Karpas-422 (cell line): ENCODE measurements around the gene TMEM269. TPM values are rescaled to one million over a fixed set of nuclear protein-coding genes. Genes with fewer than 3 reads are reported as not detected.
A peak's percentile ranks its signal among the peaks of the same experiment; 100 is the strongest.
"Not testable (repeated sequence)": the region's sequence is repeated elsewhere in the genome, so short reads cannot be mapped to it uniquely, and the experiment has no call there.

Experiments
- DNase-seq: peaks from one replicate; pipeline ENCODE4 v3.0.0-alpha.2; 2015
- H2AFZ ChIP-seq: fragments of 200-600 bp; sonication (generic); 2 replicates; pipeline ENCODE4 v1.6.1; 2014; ENCODE audit warnings: antibody characterized with exemption, low read length, mixed read lengths
- H3K27ac ChIP-seq: fragments of 200-600 bp; sonication (generic); 2 replicates; pipeline ENCODE4 v1.5.1; 2014; ENCODE audit warnings: mild to moderate bottlenecking, low read length, moderate library complexity
- H3K27me3 ChIP-seq: fragments of 200-600 bp; sonication (generic); 2 replicates; pipeline ENCODE4 v1.6.1; 2014; ENCODE audit warnings: low read length, mixed read lengths
- H3K36me3 ChIP-seq: fragments of 200-600 bp; sonication (generic); 2 replicates; pipeline ENCODE4 v1.6.1; 2014; ENCODE audit warnings: low read length, mixed read lengths; ENCODE audit not compliant: insufficient read depth
- H3K4me1 ChIP-seq: fragments of 200-600 bp; sonication (generic); 2 replicates; pipeline ENCODE4 v1.6.1; 2014; ENCODE audit warnings: mild to moderate bottlenecking, low read length, mixed read lengths
- H3K4me2 ChIP-seq: fragments of 200-600 bp; sonication (generic); 2 replicates; pipeline ENCODE4 v1.6.1; 2014; ENCODE audit warnings: low read length, low read depth, mild to moderate bottlenecking; ENCODE audit not compliant: poor library complexity, severe bottlenecking
- H3K4me3 ChIP-seq: fragments of 200-600 bp; sonication (generic); 2 replicates; pipeline ENCODE4 v1.5.1; 2014; ENCODE audit warnings: mild to moderate bottlenecking, antibody characterized with exemption, low read length, mixed read lengths
- H3K79me2 ChIP-seq: fragments of 200-600 bp; sonication (generic); 2 replicates; pipeline ENCODE4 v1.6.1; 2014; ENCODE audit warnings: mild to moderate bottlenecking, low read length, mixed read lengths
- H3K9ac ChIP-seq: fragments of 200-600 bp; sonication (generic); 2 replicates; pipeline ENCODE4 v1.6.0; 2014; ENCODE audit warnings: low read length
- H3K9me2 ChIP-seq: fragments of 200-600 bp; sonication (generic), shearing (Covaris generic); replicated peaks from 2 replicates; pipeline ENCODE4 v1.6.0; 2014; ENCODE audit warnings: mild to moderate bottlenecking, low read length, moderate library complexity; ENCODE audit not compliant: insufficient read depth
- H3K9me3 ChIP-seq: fragments of 300-700, 200-600 bp; sonication (generic); 2 replicates; pipeline ENCODE4 v1.6.1; 2014; ENCODE audit warnings: low read length, mixed read lengths
- H4K20me1 ChIP-seq: fragments of 200-600 bp; sonication (generic); 2 replicates; pipeline ENCODE4 v1.6.1; 2014; ENCODE audit warnings: mild to moderate bottlenecking, antibody characterized with exemption, low read length, low read depth; ENCODE audit not compliant: insufficient read depth
- total RNA-seq: library from RNA; depleted of rRNA; stranded (reverse); fragments of >200 nt; shearing (Covaris generic); gene quantifications from 2 replicates; pipeline ENCODE4 v1.2.3, GENCODE V29; 2014; ENCODE audit warnings: low replicate concordance

TMEM269 gene
- total RNA-seq, 1 experiment from 2014 or later: not detected

- H3K9ac ChIP-seq, H3K27ac ChIP-seq, H3K27me3 ChIP-seq, H3K36me3 ChIP-seq, H3K9me3 ChIP-seq, DNase-seq, H4K20me1 ChIP-seq, H3K4me2 ChIP-seq, H3K79me2 ChIP-seq, H2AFZ ChIP-seq, H3K4me3 ChIP-seq, H3K9me2 ChIP-seq: not testable (repeated sequence)
- H3K4me1 ChIP-seq: peaks cover 16% of the 10 kb centered on the region
Measured at GRCh38 chr1:42814815-42815214, 30.0 kb downstream of the TMEM269 start.

- Histone ChIP-seq H3K4me2 (peak overlapping the region; percentile 83), H3K9me3 (no peaks in the 10 kb centered on the region), H3K9me2 (no peaks in the 10 kb centered on the region), H2AFZ (peak overlapping the region; percentile 58; the same call in 1 of the 2 replicates), H4K20me1 (no peaks in the 10 kb centered on the region), H3K27me3 (no peaks in the 10 kb centered on the region), H3K9ac (peak overlapping the region; percentile 78), H3K27ac (no peak overlapping the region), H3K4me3 (peak overlapping the region; percentile 83), H3K79me2 (no peaks in the 10 kb centered on the region), H3K4me1 (peaks cover 16% of the 10 kb centered on the region), H3K36me3 (no peaks in the 10 kb centered on the region)
- DNase-seq: peak; percentile 42
Measured at GRCh38 chr1:42815941-42816584, 31.3 kb downstream of the TMEM269 start.

GRCh38 chr1:42816585-42817439 lies 32.0 kb downstream of the TMEM269 start, which contains the start of the genes ERMAP and SVBP:
ERMAP (plus strand) TSS chr1:42817122; CDS start chr1:42830449, 13,327 bp downstream.
SVBP (minus strand) TSS chr1:42817397; CDS start chr1:42816544, 853 bp downstream.
- Histone ChIP-seq H3K9ac (peak within 1 kb of the TSS; percentile 86), H3K9me2 (no peaks in the 10 kb centered on the region), H3K9me3 (no peaks in the 10 kb centered on the region), H3K4me1 (peaks cover 16% of the 10 kb centered on the region), H3K27ac (0 out of 2 replicates have a peak within 1 kb of the TSS, but pooled peaks have one; percentile 42), H2AFZ (peak within 1 kb of the TSS; percentile 91; the same call in 1 of the 2 replicates), H3K27me3 (no peaks in the 10 kb centered on the region), H4K20me1 (no peaks in the 10 kb centered on the region), H3K4me2 (peak within 1 kb of the TSS; percentile 83), H3K36me3 (no peaks in the 10 kb centered on the region), H3K79me2 (no peaks in the 10 kb centered on the region), H3K4me3 (peak within 1 kb of the TSS; percentile 83)
- peak; percentile 97 for DNase-seq

DNA sequence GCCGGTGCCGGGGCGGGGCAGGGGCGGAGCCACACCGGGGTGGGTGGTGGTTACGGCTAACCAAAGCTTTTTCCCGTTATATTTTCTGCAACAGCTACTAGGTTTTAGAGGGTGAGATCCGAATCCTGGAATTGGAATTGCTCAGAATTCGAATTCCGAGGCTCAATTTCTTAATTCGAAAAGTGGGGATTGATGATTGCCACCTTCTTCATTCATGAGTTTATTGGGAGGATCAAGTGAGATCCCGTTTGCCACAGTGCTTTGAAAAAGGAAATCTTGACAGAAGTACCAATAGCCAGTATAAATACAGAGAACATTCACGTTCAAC lies 32.6 kb downstream of the TMEM269 start:
- peak; percentile 41 for DNase-seq
- Histone ChIP-seq H3K9ac (peak overlapping the region; percentile 43), H2AFZ (0 out of 2 replicates have a peak overlapping the region, but pooled peaks have one; percentile 40), H3K4me1 (peaks cover 16% of the 10 kb centered on the region), H3K36me3 (no peaks in the 10 kb centered on the region), H3K9me2 (no peaks in the 10 kb centered on the region), H3K27ac (no peak overlapping the region), H3K4me2 (peak overlapping the region; percentile 83), H3K79me2 (no peaks in the 10 kb centered on the region), H3K9me3 (no peaks in the 10 kb centered on the region), H4K20me1 (no peaks in the 10 kb centered on the region), H3K4me3 (peak overlapping the region; percentile 83), H3K27me3 (no peaks in the 10 kb centered on the region)

GRCh38 chr1:42817976-42818375 lies 33.2 kb downstream of the TMEM269 start:
- Histone ChIP-seq H3K4me3 (peak overlapping the region; percentile 83), H3K4me1 (peaks cover 21% of the 10 kb centered on the region), H3K27ac (no peak overlapping the region), H3K9me2 (no peaks in the 10 kb centered on the region), H4K20me1 (no peaks in the 10 kb centered on the region), H3K9ac (no peak overlapping the region), H3K36me3 (no peaks in the 10 kb centered on the region), H3K9me3 (no peaks in the 10 kb centered on the region), H3K79me2 (no peaks in the 10 kb centered on the region), H2AFZ (0 out of 2 replicates have a peak overlapping the region, but pooled peaks have one; percentile 40), H3K4me2 (peak overlapping the region; percentile 83), H3K27me3 (no peaks in the 10 kb centered on the region)
- DNase-seq: no peak

DNA sequence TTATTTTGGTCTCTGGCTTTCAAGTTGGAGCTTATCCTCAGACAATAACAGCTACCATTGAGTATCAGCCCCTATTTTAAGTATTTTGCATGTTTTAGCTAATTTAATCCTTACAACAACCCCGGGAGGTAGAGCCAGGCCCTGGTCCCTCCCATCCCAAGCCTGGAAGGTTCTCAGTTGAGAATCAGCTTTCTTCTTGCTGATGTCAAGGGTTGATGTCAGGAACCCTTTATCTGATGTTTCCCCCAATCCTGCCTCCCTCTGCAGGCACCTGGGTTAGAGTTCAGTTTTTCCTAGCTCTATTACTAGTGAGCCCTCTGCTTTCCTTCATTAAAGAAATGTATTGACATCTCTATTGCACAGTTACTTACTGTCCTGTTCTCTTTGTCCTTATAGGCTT lies 36.0 kb downstream of the TMEM269 start:
- Histone ChIP-seq H2AFZ (no peak overlapping the region), H3K4me3 (no peak overlapping the region), H3K9me3 (no peaks in the 10 kb centered on the region), H3K4me1 (peaks cover 22% of the 10 kb centered on the region), H3K9me2 (no peaks in the 10 kb centered on the region), H3K4me2 (no peak overlapping the region), H3K36me3 (no peaks in the 10 kb centered on the region), H3K9ac (no peak overlapping the region), H3K27ac (no peak overlapping the region), H3K79me2 (no peaks in the 10 kb centered on the region), H3K27me3 (no peaks in the 10 kb centered on the region), H4K20me1 (no peaks in the 10 kb centered on the region)
- no peak for DNase-seq

GRCh38 chr1:42821690-42822089 lies 36.9 kb downstream of the TMEM269 start:
- Histone ChIP-seq H3K9ac (no peak overlapping the region), H3K36me3 (no peaks in the 10 kb centered on the region), H3K9me3 (no peaks in the 10 kb centered on the region), H3K79me2 (no peaks in the 10 kb centered on the region), H4K20me1 (no peaks in the 10 kb centered on the region), H3K4me3 (no peak overlapping the region), H3K27ac (no peak overlapping the region), H2AFZ (no peak overlapping the region), H3K27me3 (no peaks in the 10 kb centered on the region), H3K4me2 (no peak overlapping the region), H3K9me2 (no peaks in the 10 kb centered on the region), H3K4me1 (peaks cover 14% of the 10 kb centered on the region)
- no peak for DNase-seq

GRCh38 chr1:42822800-42823392 lies 38.1 kb downstream of the TMEM269 start:
- no peaks in the 10 kb centered on the region for H4K20me1 ChIP-seq
- H3K9me2 ChIP-seq: no peaks in the 10 kb centered on the region
- no peaks in the 10 kb centered on the region for H3K9me3 ChIP-seq
- H3K4me3 ChIP-seq: no peak overlapping the region
- H3K79me2 ChIP-seq: no peaks in the 10 kb centered on the region
- H2AFZ ChIP-seq: no peak overlapping the region
- no peak overlapping the region for H3K4me2 ChIP-seq
- peaks cover 8% of the 10 kb centered on the region for H3K4me1 ChIP-seq
- H3K27me3 ChIP-seq: no peaks in the 10 kb centered on the region
- no peak for DNase-seq
- no peak overlapping the region for H3K9ac ChIP-seq
- no peak overlapping the region for H3K27ac ChIP-seq
- H3K36me3 ChIP-seq: no peaks in the 10 kb centered on the region
